ENCODE measurements around the gene IFNA10.
"Not testable (repeated sequence)": the region's sequence is repeated elsewhere in the genome, so short reads cannot be mapped to it uniquely, and the experiment has no call there.

The IFNA10 gene

DNA sequence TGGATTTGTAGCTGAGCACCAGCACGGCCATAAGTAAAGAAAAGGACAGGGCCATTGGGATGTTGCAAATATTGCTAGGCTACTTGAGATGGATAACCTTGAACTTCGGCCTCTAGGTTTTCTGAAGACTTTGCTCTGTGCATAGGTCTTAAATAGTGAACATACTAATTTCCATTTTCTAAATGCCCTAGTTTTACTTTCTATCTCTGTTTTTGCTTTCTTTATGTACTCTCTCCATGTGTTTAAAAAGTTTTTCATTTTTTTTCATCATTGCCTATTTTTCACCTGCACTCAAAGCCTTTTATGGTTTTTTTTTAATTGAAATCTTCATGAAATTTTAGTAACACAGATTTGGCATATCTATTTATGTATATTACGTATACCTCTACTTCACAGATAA lies at the start of gene IFNA10:
TSS of gene IFNA10 (minus strand) at position 101 of the 400 bp plus-strand sequence. CDS start at position 55, 46 bp downstream.
- DNase-seq; H3K36me3 Mint-ChIP-seq; H3K27ac Mint-ChIP-seq; H3K9me3 Mint-ChIP-seq; ATAC-seq (replicated peaks); H3K4me1 Mint-ChIP-seq; H3K4me3 Mint-ChIP-seq: not testable (repeated sequence)
- peaks cover 15% of the 10 kb centered on the region in 2 donors for H3K27me3 Mint-ChIP-seq

DNA sequence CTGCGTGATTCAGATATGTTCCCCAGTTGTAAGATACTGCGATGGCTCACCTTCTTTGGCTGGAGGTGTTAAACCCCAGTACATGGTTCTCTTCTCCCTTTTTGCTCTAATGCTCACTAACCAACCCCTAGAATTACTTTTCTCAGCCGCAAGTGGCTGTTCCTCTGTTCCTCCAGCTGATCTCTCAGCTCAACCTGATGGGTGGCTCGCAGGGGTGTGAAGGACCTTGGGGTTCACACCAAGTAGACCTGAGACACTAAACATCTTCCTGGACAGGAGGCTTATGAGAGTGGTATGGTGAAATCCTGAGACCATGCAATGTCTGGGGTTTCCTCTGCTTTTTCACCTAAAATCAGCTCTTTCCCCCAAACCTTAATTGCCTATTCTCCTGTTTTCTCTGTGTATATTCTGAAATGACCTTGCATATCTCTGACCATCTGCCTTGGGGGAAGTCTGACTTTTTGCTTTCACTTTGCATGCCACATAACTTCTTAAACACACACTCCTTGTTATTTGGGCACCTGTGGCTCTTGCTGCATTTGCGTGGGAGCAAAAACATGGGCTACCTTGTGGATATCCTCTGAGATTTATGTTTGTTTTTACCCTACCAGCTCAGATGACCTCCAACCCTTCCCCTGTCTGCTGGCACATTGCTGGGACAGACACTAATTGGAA lies 48.7 kb upstream of the IFNA10 start:
- Mint-ChIP-seq H3K36me3 (no peaks in the 10 kb centered on the region), H3K27ac (no peak overlapping the region), H3K4me1 (peaks cover 4 to 6% of the 10 kb centered on the region in 2 donors), H3K9me3 (no peaks in the 10 kb centered on the region), H3K27me3 (peaks cover 13 to 14% of the 10 kb centered on the region in 2 donors), H3K4me3 (no peak overlapping the region)
- ATAC-seq (replicated peaks) (no peak), DNase-seq (no peak)

DNA sequence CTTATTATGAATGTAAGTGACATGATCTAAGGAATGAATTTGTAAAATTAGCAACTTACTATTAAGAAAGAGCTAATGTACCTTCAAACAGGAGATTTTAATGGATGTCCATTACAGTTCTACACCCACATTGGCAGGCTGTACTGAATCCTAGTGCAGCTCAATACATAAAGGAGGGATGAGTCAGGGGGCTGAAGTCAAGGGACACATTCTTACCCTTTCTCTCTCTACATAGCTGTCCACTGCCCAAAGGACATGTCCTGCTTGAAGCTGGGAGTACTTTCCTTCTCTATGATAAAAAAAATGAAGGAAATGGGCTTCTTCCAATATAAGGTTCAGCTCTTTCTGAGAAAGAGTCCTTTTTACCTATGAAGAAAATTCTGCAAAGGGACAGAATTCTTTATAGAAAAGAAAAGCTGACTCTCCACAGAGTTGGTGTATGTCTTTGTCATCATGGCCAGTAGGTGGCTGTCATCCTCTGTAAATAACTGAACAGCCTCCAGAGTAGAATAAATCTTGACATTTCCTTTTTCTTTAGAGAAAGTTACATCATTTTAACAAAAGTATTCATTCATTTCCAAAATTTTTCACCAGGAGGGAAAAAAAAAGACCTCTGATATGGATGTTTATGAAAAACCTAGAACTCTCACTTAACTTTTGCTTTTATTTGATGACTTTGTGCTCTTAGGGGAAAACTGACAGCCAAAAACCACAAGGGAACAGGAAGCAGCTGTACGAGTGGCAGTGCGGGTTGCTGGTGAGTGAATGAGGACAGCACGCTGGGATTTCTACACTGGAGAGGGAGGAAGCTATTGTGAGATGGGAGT lies 46.0 kb upstream of the IFNA10 start:
- no peaks in the 10 kb centered on the region for H3K9me3 Mint-ChIP-seq
- H3K4me1 Mint-ChIP-seq: peaks cover 4 to 6% of the 10 kb centered on the region in 2 donors
- ATAC-seq (replicated peaks): peak; percentile 82 to 85
- H3K4me3 Mint-ChIP-seq: no peak overlapping the region
- no peaks in the 10 kb centered on the region for H3K36me3 Mint-ChIP-seq
- no peak overlapping the region for H3K27ac Mint-ChIP-seq
- no peak for DNase-seq
- peaks cover 14 to 18% of the 10 kb centered on the region in 2 donors for H3K27me3 Mint-ChIP-seq

DNA sequence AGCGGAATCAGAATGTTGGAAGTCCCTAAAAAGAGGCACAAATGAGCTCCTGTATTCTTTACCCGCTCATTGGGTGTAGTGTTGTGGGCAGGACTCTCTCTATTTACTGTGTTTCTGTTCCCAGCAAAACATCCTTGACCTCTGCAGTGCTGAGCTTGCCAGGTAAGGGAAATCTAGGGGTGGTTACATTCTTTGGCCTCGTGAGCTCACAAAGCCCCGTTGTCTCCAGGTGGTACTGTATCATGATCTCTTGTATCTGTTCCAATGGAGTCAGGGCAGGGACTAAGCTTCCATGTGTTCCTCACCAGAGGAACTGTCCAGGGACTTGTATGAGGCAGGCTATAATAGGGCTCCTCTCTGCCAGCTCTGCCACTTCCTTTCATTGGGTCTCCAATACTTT lies 44.7 kb upstream of the IFNA10 start:
- H3K27ac Mint-ChIP-seq: no peak overlapping the region
- H3K36me3 Mint-ChIP-seq: no peaks in the 10 kb centered on the region
- DNase-seq: no peak
- no peak overlapping the region for H3K4me3 Mint-ChIP-seq
- ATAC-seq (replicated peaks): no peak
- peaks cover 7 to 12% of the 10 kb centered on the region in 2 donors for H3K27me3 Mint-ChIP-seq
- no peaks in the 10 kb centered on the region for H3K9me3 Mint-ChIP-seq
- H3K4me1 Mint-ChIP-seq: peaks cover 4 to 6% of the 10 kb centered on the region in 2 donors

DNA sequence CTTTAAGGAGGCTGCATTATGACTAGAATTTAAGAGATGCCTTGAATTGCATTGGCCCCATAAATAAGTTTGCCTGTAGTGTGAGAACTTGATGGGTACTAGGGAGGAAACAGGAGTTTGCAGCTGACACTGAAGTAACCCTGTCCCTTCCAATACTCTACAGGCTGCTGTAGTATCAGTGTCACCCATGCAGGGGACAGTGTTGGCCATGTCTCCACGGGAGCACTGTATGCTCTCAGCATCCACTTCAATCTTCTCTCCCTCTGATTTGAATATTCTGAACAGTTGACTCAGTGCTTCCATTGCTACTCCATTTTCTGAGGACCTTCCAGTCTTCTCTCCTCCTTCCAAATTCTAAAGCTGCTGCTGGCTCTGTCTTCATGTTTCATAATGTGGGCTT lies 44.2 kb upstream of the IFNA10 start:
- Mint-ChIP-seq H3K4me3 (no peak overlapping the region), H3K36me3 (no peaks in the 10 kb centered on the region), H3K27me3 (peaks cover 7 to 8% of the 10 kb centered on the region in 2 donors), H3K9me3 (no peaks in the 10 kb centered on the region), H3K27ac (no peak overlapping the region), H3K4me1 (peaks cover 4 to 6% of the 10 kb centered on the region in 2 donors)
- DNase-seq (no peak), ATAC-seq (replicated peaks) (no peak)

DNA sequence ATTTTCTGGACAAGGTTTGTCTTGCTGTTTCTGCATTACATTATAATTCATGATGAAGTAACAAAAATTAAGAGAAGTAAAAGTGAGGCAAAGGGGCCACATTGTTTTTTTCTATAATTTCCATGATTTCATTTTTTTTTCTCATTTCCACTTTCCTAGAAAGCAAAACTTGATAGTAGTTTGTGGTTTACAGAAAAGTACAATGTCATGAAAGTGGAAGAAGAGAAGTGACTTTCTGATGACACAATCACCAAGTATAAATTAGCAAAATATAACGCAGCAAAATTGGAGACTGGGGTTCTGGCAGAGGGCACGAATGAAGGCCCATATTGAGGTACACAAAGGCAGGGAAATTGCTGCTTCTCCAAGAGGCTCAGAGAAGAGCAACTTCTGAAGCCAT lies 37.9 kb upstream of the IFNA10 start:
- Mint-ChIP-seq H3K9me3 (no peaks in the 10 kb centered on the region), H3K4me3 (no peak overlapping the region), H3K4me1 (no peaks in the 10 kb centered on the region), H3K36me3 (no peaks in the 10 kb centered on the region), H3K27me3 (peaks cover 7 to 18% of the 10 kb centered on the region in 2 donors), H3K27ac (no peak overlapping the region)
- ATAC-seq (replicated peaks) (no peak), DNase-seq (no peak)

DNA sequence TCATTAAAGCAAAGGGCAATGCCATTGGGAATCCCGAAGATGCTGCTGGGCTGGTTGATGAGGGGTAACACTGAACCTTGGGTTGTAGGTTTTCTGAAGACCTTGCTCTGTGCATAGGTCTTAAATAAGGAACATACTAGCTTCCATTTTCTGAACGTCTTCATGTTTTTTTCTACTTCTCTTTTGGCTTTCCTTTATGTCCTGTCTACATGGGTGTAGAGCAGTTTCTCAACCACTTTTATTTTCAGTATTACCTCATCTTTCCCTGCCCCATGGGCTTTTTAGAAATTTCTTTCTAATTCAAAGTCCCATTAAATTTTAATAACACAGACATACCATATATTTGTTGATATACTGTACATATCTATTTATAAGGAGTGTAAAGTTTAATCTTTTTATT lies 33.0 kb upstream of the IFNA10 start, which contains the start of gene IFNA14:
TSS of gene IFNA14 (minus strand) at position 95 of the 400 bp plus-strand sequence. CDS start at position 25, 70 bp downstream.
- no peak for DNase-seq
- Mint-ChIP-seq H3K36me3 (no peaks in the 10 kb centered on the region), H3K4me3 (no peak within 1 kb of the TSS), H3K9me3 (no peaks in the 10 kb centered on the region), H3K4me1 (peaks cover 10 to 14% of the 10 kb centered on the region in 2 donors), H3K27ac (no peak within 1 kb of the TSS), H3K27me3 (peaks cover 17 to 18% of the 10 kb centered on the region in 2 donors)
- ATAC-seq (replicated peaks): no peak

DNA sequence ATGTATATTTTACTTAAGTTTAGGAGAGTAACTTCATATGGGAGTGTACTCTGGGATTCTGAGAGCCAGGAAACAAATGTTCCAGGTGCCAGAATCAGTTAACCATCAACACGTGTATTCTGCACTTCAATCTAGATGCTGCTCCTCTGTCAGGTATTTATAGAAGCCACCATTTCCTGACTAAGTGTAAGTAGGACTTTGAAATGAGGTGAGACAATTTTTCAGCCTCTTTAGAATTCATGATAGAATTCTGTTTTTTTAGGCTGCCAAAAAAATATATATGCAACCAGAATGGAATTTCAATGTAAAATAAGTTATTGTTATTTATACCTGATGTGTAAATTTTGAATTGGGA lies 29.4 kb upstream of the IFNA10 start:
- H3K27ac Mint-ChIP-seq; DNase-seq; ATAC-seq (replicated peaks); H3K36me3 Mint-ChIP-seq; H3K4me3 Mint-ChIP-seq; H3K9me3 Mint-ChIP-seq: not testable (repeated sequence)
- H3K27me3 Mint-ChIP-seq: peaks cover 7 to 15% of the 10 kb centered on the region in 2 donors
- peaks cover 10 to 15% of the 10 kb centered on the region in 2 donors for H3K4me1 Mint-ChIP-seq

DNA sequence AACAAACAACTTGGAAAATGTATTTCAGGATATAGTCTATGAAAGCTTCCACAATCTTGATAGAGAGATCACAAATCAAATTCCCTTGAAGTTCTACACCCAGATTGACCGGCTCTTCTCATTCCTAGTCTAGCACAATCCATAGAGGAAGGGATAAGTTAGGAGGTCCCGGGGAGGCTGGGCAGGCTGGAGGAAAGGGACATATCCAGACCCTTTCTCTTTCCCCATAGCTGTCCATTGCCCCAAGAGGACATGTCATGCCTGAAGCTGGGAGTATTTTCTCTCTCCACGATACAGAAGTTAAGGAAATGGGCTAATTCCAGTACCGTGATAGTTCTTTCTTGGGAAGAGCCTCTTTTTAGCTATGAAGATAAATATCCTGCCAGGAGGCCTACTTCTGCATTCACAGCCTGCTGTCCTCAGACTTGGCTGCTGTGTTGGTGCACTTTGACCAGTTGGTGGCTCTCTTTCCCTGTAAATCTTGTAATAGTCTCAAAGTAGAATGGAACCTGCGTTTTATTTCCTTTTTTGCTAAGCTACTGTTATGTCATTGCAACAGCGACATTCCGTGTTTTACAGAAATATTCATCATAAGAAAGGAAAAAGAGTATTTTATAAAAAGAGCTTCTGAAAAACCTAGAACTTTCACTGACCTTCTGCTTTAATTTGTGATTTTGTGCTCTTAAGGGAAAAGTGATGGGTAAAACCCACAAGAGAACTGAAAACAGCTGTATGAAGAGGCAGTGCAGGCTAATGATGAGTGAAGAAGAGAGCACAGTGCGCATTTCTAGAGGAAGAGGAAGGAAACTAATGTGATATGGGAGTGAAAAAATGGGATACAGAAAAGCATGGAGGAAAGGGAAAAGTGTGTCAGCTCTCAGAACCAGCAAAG lies 28.8 kb upstream of the IFNA10 start:
- H3K4me3 Mint-ChIP-seq, H3K27ac Mint-ChIP-seq, DNase-seq, H3K9me3 Mint-ChIP-seq, H3K36me3 Mint-ChIP-seq: not testable (repeated sequence)
- peaks cover 10 to 15% of the 10 kb centered on the region in 2 donors for H3K4me1 Mint-ChIP-seq
- peaks cover 7 to 15% of the 10 kb centered on the region in 2 donors for H3K27me3 Mint-ChIP-seq
- peak; percentile 90 to 93 for ATAC-seq (replicated peaks)

DNA sequence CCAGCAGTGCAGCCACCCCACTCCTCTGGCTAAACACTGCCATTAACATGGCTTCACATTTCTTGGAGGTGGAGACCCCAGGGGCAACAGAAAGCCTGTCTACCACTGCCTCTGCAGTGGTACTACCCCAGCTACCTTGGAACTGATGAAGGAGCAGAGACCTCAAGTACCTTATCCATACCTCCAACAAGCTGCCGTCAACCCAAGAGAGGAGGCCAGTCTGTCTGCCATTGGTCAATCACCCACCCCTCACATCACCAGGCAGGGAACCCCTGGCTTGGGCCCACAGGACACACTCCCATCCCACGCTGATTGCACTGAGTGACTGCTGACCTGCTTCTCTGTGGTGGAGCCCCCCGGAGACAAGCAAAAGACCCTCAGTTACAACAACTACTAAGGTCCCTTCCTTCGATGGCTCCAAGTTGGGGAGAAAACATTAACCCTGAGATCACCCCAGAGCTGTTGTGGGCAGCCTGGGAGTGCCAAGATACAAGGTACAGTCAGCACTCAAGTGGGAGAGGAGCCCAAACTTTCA lies 27.3 kb upstream of the IFNA10 start:
- Mint-ChIP-seq H3K36me3 (no peaks in the 10 kb centered on the region), H3K27ac (no peak overlapping the region), H3K9me3 (no peaks in the 10 kb centered on the region), H3K27me3 (peaks cover 7 to 15% of the 10 kb centered on the region in 2 donors), H3K4me3 (no peak overlapping the region), H3K4me1 (peaks cover 10 to 15% of the 10 kb centered on the region in 2 donors)
- ATAC-seq (replicated peaks) (no peak), DNase-seq (no peak)

DNA sequence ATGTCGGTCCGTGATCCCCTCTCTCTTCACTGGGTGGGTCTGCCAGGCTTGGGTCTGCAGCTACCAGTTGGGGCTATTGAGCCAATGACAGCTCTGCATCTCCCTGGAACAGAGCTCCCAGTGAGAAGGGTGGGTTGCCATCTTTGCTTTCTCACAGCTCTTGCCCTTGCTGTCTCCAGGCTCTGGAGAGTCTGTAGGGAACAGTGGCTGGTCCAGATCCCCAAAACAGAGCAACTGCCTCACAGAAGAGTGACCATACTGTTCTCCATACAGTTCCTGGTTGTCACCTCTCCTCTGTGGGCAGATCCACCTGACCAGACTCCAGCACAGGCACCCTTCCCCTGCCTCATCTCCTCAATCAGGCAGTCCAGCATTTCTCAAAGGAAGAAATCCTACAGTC lies 26.3 kb upstream of the IFNA10 start:
- DNase-seq: no peak
- Mint-ChIP-seq H3K4me3 (no peak overlapping the region), H3K4me1 (peaks cover 10 to 15% of the 10 kb centered on the region in 2 donors), H3K9me3 (no peaks in the 10 kb centered on the region), H3K27me3 (peaks cover 4 to 12% of the 10 kb centered on the region in 2 donors), H3K36me3 (no peaks in the 10 kb centered on the region), H3K27ac (no peak overlapping the region)
- ATAC-seq (replicated peaks): no peak

DNA sequence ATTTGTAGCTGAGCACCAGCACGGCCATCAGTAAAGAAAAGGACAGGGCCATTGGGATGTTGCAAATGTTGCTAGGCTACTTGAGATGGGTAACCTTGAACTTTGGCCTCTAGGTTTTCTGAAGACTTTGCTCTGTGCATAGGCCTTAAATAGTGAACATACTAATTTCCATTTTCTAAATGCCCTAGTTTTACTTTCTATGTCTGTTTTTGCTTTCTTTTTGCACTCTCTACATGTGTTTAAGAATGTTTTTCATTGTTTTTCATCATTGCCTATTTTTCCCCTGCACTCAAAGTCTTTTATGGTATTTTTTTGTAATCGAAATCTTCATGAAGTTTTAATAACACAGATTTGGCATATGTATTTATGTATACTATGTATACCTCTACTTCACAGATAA lies 21.2 kb upstream of the IFNA10 start, which contains the start of gene IFNA17:
TSS of gene IFNA17 (minus strand) at position 101 of the 400 bp plus-strand sequence. CDS start at position 52, 49 bp downstream.
- no peak for ATAC-seq (replicated peaks)

DNA sequence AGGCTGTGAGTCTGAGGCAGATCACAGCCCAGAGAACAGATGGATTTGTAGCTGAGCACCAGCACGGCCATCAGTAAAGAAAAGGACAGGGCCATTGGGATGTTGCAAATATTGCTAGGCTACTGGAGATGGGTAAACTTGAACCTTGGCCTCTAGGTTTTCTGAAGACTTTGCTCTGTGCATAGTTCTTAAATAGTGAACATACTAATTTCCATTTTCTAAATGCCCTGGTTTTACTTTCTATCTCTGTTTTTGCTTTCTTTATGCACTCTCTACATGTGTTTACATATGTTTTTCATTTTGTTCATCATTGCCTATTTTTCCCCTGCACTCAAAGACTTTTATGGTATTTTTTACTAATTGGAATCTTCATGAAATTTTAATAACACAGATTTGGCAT lies 10.3 kb upstream of the IFNA10 start, which contains the start of gene IFNA16:
TSS of gene IFNA16 (minus strand) at position 101 of the 400 bp plus-strand sequence. CDS start at position 95, 6 bp downstream.
- not testable (repeated sequence) for H3K36me3 Mint-ChIP-seq; H3K9me3 Mint-ChIP-seq; ATAC-seq (replicated peaks); DNase-seq; H3K27ac Mint-ChIP-seq; H3K4me3 Mint-ChIP-seq
- Mint-ChIP-seq H3K27me3 (peaks cover 17 to 35% of the 10 kb centered on the region in 2 donors), H3K4me1 (peaks cover 10 to 13% of the 10 kb centered on the region in 2 donors)

More for the DNA sequence above, 21.2 kb upstream of the IFNA10 start, which contains the start of gene IFNA17:
- H3K36me3 Mint-ChIP-seq: no peaks in the 10 kb centered on the region
- H3K9me3 Mint-ChIP-seq: no peaks in the 10 kb centered on the region
- H3K27me3 Mint-ChIP-seq: peaks cover 11% of the 10 kb centered on the region in 2 donors
- no peaks in the 10 kb centered on the region for H3K4me1 Mint-ChIP-seq
- H3K4me3 Mint-ChIP-seq: no peak within 1 kb of the TSS
- H3K27ac Mint-ChIP-seq: no peak within 1 kb of the TSS
- no peak for DNase-seq
